Fibroblast of mammary gland (primary cell): ENCODE results near the gene FAM234B.

ENCODE experiments used
- DNase-seq: peaks from one replicate; pipeline ENCODE4 v3.0.0-alpha.2; 2010; ENCODE audit warnings: low read depth
- H3K4me3 ChIP-seq: 2 replicates; pipeline ENCODE4 v1.5.1; 2011; ENCODE audit warnings: low read depth, mild to moderate bottlenecking, low read length, moderate library complexity; ENCODE audit not compliant: control insufficient read depth
- CTCF ChIP-seq: conservative IDR thresholded peaks from 2 replicates; pipeline ENCODE4 v1.5.1; 2011; ENCODE audit warnings: low read depth, low read length, inconsistent platforms; ENCODE audit not compliant: control insufficient read depth, insufficient read depth

FAM234B gene

GRCh38 chr12:13085968-13086686 lies 41.9 kb downstream of the FAM234B start:
- no peak for TF ChIP-seq CTCF
- no peak overlapping the region for H3K4me3 ChIP-seq
- DNase-seq, result no peak

DNA sequence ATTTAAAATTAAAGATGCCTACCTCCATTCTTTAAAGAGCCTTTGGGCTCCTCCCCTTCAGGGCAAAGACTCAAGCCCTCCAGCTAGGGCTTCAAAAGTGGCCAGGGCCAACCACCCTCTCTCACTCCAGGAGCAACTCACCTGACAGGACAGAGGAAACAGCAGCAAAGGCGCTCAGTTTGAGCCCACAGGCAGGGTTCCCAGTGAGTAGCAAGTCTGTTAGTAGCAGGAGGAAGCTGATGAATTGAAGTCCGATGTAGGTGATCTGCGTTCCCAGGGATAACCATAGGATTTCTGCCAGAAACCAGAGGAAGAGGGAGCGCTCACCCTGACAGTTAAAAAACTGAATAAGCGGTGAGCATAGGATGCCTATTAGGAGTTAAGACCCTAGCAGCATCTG lies 43.6 kb downstream of the FAM234B start:
- TF ChIP-seq CTCF, result no peak
- no peak overlapping the region for H3K4me3 ChIP-seq
- DNase-seq, result no peak

- DNase-seq, result no peak
- H3K4me3 ChIP-seq, result no peak overlapping the region
- TF ChIP-seq CTCF, result no peak
Measured at GRCh38 chr12:13088496-13088895, 44.3 kb downstream of the FAM234B start.

- no peak overlapping the region for H3K4me3 ChIP-seq
- no peak for TF ChIP-seq CTCF
- DNase-seq, result no peak
Measured at GRCh38 chr12:13090054-13090453, 45.9 kb downstream of the FAM234B start.

GRCh38 chr12:13091832-13092231 lies 47.7 kb downstream of the FAM234B start:
- TF ChIP-seq CTCF, result no peak
- H3K4me3 ChIP-seq, result no peak overlapping the region
- DNase-seq, result no peak

- H3K4me3 ChIP-seq, result no peak overlapping the region
- no peak for TF ChIP-seq CTCF
- peak; percentile 61 for DNase-seq
Measured at GRCh38 chr12:13093191-13093847, 49.1 kb downstream of the FAM234B start.

DNA sequence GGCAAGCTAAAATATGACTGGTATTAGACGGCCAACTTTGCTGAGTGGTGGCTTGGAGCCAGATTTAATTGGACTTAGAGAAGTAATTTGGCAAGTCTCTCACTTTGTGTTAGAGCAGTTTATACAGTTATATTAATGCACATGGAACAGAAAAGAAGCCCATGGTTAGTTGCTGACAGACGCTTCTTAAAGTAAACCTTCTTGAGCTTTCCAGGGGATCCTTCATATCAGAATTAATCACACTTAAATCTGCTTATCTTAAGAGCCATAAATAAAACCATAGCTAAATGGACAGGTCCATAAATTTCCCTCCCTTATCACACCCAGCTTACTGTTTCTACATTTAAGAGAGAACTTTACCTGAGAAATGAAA lies 49.7 kb downstream of the FAM234B start:
- H3K4me3 ChIP-seq, result no peak overlapping the region
- no peak for TF ChIP-seq CTCF
- no peak for DNase-seq
